A673 (cell line): Measurements from ENCODE around the gene VPS8.

ENCODE experiments used
- EZH2 ChIP-seq: fragments of 200-600 bp; sonication (generic); IDR thresholded peaks from 2 replicates; pipeline ENCODE4 v1.6.1; 2017; ENCODE audit warnings: borderline replicate concordance, low read depth, mild to moderate bottlenecking, mixed read lengths, antibody characterized with exemption, low read length; ENCODE audit not compliant: poor library complexity, severe bottlenecking
- TF ChIP-seq, protein P1 (sequence below): fragments of 300-800, 200-600 bp; sonication (generic); conservative IDR thresholded peaks from 2 replicates; pipeline ENCODE4 v1.5.1; 2017; ENCODE audit warnings: low read depth, mild to moderate bottlenecking, antibody characterized with exemption, low read length, moderate library complexity, mixed read lengths

DNA sequence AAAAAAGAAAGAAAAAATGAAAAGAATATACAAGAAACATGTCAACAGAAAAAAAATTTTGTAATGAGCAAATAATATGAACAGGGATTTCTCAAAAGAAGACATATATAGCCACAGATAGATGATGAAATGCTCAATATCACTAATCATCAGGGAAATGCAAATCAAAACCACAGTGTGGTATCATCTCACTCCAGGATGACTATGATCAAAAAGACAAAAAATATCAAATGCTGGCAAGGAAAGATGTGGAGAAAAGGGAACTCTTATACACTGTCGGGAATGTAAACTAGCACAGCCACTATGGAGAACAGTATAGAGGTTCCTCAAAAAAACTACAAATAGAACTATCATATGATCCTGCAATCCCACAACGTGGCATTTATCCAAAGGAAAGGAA is 246.8 kb downstream of the VPS8 start:
- TF ChIP-seq, protein P1, sequence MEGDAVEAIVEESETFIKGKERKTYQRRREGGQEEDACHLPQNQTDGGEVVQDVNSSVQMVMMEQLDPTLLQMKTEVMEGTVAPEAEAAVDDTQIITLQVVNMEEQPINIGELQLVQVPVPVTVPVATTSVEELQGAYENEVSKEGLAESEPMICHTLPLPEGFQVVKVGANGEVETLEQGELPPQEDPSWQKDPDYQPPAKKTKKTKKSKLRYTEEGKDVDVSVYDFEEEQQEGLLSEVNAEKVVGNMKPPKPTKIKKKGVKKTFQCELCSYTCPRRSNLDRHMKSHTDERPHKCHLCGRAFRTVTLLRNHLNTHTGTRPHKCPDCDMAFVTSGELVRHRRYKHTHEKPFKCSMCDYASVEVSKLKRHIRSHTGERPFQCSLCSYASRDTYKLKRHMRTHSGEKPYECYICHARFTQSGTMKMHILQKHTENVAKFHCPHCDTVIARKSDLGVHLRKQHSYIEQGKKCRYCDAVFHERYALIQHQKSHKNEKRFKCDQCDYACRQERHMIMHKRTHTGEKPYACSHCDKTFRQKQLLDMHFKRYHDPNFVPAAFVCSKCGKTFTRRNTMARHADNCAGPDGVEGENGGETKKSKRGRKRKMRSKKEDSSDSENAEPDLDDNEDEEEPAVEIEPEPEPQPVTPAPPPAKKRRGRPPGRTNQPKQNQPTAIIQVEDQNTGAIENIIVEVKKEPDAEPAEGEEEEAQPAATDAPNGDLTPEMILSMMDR, result no peak
- no peak for TF ChIP-seq EZH2
